Transverse colon (tissue), 4 donors: ENCODE data around the gene PARN. TPM values are rescaled to one million over a fixed set of nuclear protein-coding genes. Genes with fewer than 3 reads are reported as not detected.

ENCODE experiments used
- DNase-seq: peaks from one replicate; pipeline ENCODE4 v3.0.0-alpha.2; 2019
- H3K27ac ChIP-seq, 4 donors: fragments of 200-600 bp; sonication (generic); 2 replicates each; pipeline ENCODE4 v1.5.1; 2016 to 2018; ENCODE audit warnings: inconsistent platforms in 4 of 4
- H3K27me3 ChIP-seq: fragments of 200-600 bp; sonication (generic); 2 replicates; pipeline ENCODE4 v1.5.1; 2017; ENCODE audit warnings: inconsistent platforms
- H3K36me3 ChIP-seq, 4 donors: fragments of 200-600 bp; sonication (generic); 2 replicates each; pipeline ENCODE4 v1.5.1; 2017 to 2019; ENCODE audit warnings: inconsistent platforms in 4 of 4
- H3K4me1 ChIP-seq, 4 donors: fragments of 200-600 bp; sonication (generic); 2 replicates each; pipeline ENCODE4 v1.5.1; 2017 to 2020; ENCODE audit warnings: inconsistent platforms in 4 of 4
- H3K4me3 ChIP-seq, 4 donors: fragments of 200-600 bp; sonication (generic); 1 replicate in 1 of 4; 2 replicates in 3 of 4; pipeline versions ENCODE4 v1.5.1 to v1.6.1; 2017 to 2019; ENCODE audit warnings: inconsistent platforms in 4 of 4
- H3K9me3 ChIP-seq, 2 donors: fragments of 200-600 bp; sonication (generic); 2 replicates each; pipeline ENCODE4 v1.5.1; 2017 to 2019; ENCODE audit warnings: inconsistent platforms in 2 of 2
- CTCF ChIP-seq, 5 experiments: fragments of 200-600 bp in 3 of 5; fragments of 450-650 bp in 2 of 5; sonication (generic) in 3 of 5; IDR thresholded peaks; 1 replicate in 2 of 5; 2 replicates in 3 of 5; pipeline ENCODE4 v1.5.1; 2016 to 2017; ENCODE audit warnings: antibody characterized with exemption in 5 of 5, inconsistent platforms in 3 of 5, mild to moderate bottlenecking in 2 of 5, moderate library complexity in 1 of 5
- EP300 ChIP-seq: sonication (generic); formaldehyde crosslinking; IDR thresholded peaks from one replicate; pipeline ENCODE4 v1.6.1; 2017; ENCODE audit warnings: antibody characterized with exemption, low read depth
- POLR2A ChIP-seq: fragments of 450-650 bp; IDR thresholded peaks from one replicate; pipeline ENCODE4 v1.6.1; 2016; ENCODE audit warnings: antibody characterized with exemption, mild to moderate bottlenecking, moderate library complexity
- POLR2AphosphoS5 ChIP-seq, 3 donors: sonication (generic); formaldehyde crosslinking; IDR thresholded peaks; one replicate each; pipeline ENCODE4 v1.6.1; 2016; ENCODE audit warnings: antibody characterized with exemption in 3 of 3
- WGBS, 2 donors: methylation state at CpG; one replicate each; pipeline ENCODE4 v1.1.5; 2018; ENCODE audit warnings: low coverage in 1 of 2; 5-methylcytosine and 5-hydroxymethylcytosine counted together
- in situ Hi-C, 4 donors: fragments of 200-750 bp; cut with MboI; loops; one replicate each; pipeline versions ENCODE4 v1.15.0 to v1.15.1; 2017; ENCODE audit warnings: low sequenced_read_pairs in 3 of 4, low pct_ligation_motif_present in 1 of 4, low pct_unique_long_range_greater_than_20kb in 1 of 4
- intact Hi-C: fragments of 100-400 bp; cut with DNase I; formaldehyde crosslinking; loops from one replicate; pipeline ENCODE4 v1.15.1; 2023; ENCODE audit warnings: low total_unique reads
- total RNA-seq, 4 donors: library from RNA; depleted of rRNA; stranded (reverse); fragments of >200 nt; gene quantifications; one replicate each; pipeline ENCODE4 v1.1.0, GENCODE V29; 2016

PARN gene
- total RNA-seq = 10 to 100 TPM; 26.9 to 57.3 (median 34.1) TPM

- intact Hi-C loops = no loop called here
- DNase-seq = peak; percentile 98
- Histone ChIP-seq H3K27me3 (no peaks in the 10 kb centered on the region), H3K9me3 (no peaks in the 10 kb centered on the region), H3K36me3 (peaks cover 0 to 28% (median 10%) of the 10 kb centered on the region in 4 donors), H3K4me1 (peaks cover 15 to 43% (median 33%) of the 10 kb centered on the region in 4 donors), H3K4me3 (peak within 1 kb of the TSS; percentile 52 to 63 (median 59)), H3K27ac (peak within 1 kb of the TSS; percentile 84 to 97 (median 92))
- in situ Hi-C loops = no loop called here
- WGBS, 2 donors = 3% methylated on average over 27 of the region's 51 CpGs; no CpG with 5 or more reads in 1 of the 2 donors
- peak; percentile 97 to 99 (median 98) for TF ChIP-seq POLR2AphosphoS5 (IDR thresholded peaks at IDR 0.05)
- TF ChIP-seq CTCF (IDR thresholded peaks at IDR 0.05) = peak in 1 of 5 experiments; percentile 18
- peak; percentile 98 for TF ChIP-seq POLR2A
- TF ChIP-seq EP300 = no peak
Observed at GRCh38 chr16:14629919-14630619, at the start of gene PARN. TSS of gene PARN (minus strand) at chr16:14630260. CDS start at chr16:14630125, 135 bp downstream.

- in situ Hi-C loops = no loop called here
- WGBS, 2 donors = 75 to 85% methylated on average over 8 to 11 of the region's 11 CpGs
Observed at GRCh38 chr16:14678748-14679497, 48.9 kb upstream of the PARN start.

GRCh38 chr16:14677627-14678026 lies 47.6 kb upstream of the PARN start:
- TF ChIP-seq EP300 (no peak), POLR2AphosphoS5 (IDR thresholded peaks at IDR 0.05) (no peak), CTCF (IDR thresholded peaks at IDR 0.05) (no peak), POLR2A (no peak)
- no peaks in the 10 kb centered on the region for H3K36me3 ChIP-seq
- DNase-seq = no peak
- H3K9me3 ChIP-seq = no peaks in the 10 kb centered on the region
- H3K27me3 ChIP-seq = no peaks in the 10 kb centered on the region
- no peak overlapping the region for H3K4me3 ChIP-seq
- intact Hi-C loops (no loop called here), in situ Hi-C loops (no loop called here)
- H3K27ac ChIP-seq = no peak overlapping the region
- 92 to 94% methylated on average over 5 of the region's 5 CpGs for WGBS, 2 donors
- H3K4me1 ChIP-seq = peaks cover 0 to 8% (median 4%) of the 10 kb centered on the region in 4 donors

More at GRCh38 chr16:14678748-14679497, 48.9 kb upstream of the PARN start:
- no peak overlapping the region for H3K27ac ChIP-seq
- H3K9me3 ChIP-seq = no peaks in the 10 kb centered on the region
- H3K36me3 ChIP-seq = no peaks in the 10 kb centered on the region
- no peaks in the 10 kb centered on the region for H3K27me3 ChIP-seq
- no peaks in the 10 kb centered on the region for H3K4me1 ChIP-seq
- intact Hi-C loops = no loop called here
- no peak for TF ChIP-seq POLR2A
- no peak for TF ChIP-seq POLR2AphosphoS5 (IDR thresholded peaks at IDR 0.05)
- TF ChIP-seq EP300 = no peak
- no peak for TF ChIP-seq CTCF (IDR thresholded peaks at IDR 0.05)
- H3K4me3 ChIP-seq = no peak overlapping the region
- no peak for DNase-seq

GRCh38 chr16:14676633-14677032 lies 46.6 kb upstream of the PARN start:
- 90 to 95% methylated on average over 2 to 3 of the region's 3 CpGs for WGBS, 2 donors
- Histone ChIP-seq H3K36me3 (no peaks in the 10 kb centered on the region), H3K27me3 (no peaks in the 10 kb centered on the region), H3K9me3 (no peaks in the 10 kb centered on the region), H3K4me1 (peaks cover 0 to 17% (median 9%) of the 10 kb centered on the region in 4 donors), H3K4me3 (no peak overlapping the region), H3K27ac (no peak overlapping the region)
- intact Hi-C loops = no loop called here
- in situ Hi-C loops = no loop called here
- DNase-seq = no peak
- no peak for TF ChIP-seq POLR2A
